Stimulated activated CD4-positive, alpha-beta T cell treated with anti-CD3 and anti-CD28 coated beads, Interleukin-12 subunit alpha, Interleukin-12 subunit beta, amount 100 ng/mL, for 24 hours (primary cell): ENCODE results near the gene CLEC5A.
"Not testable (repeated sequence)": the region's sequence is repeated elsewhere in the genome, so short reads cannot be mapped to it uniquely, and the experiment has no call there.

ENCODE experiments used
- DNase-seq, 2 experiments: peaks; one replicate each; pipeline ENCODE4 v3.0.0-alpha.2; 2020; ENCODE audit warnings: low read depth in 2 of 2

The CLEC5A gene

DNA sequence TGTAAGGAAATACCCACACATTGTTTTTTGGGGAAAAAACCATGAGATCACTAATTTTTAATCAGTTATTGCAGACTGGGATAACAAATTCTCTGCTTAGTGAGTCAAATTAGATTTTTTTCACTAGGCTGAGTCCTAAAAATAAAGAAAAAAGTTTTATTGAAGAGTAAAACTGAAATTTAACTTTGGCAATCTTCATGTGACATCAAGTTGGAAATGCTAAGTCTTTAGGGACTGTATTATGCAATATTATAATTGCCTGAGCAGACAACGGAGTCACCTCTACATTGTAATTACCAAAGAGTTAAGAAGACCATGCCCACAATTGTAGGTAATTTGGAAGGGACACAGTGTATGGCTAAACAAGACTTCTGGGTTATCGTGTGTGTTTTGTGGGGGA, 2.2 kb upstream of the CLEC5A start:
- DNase-seq = no peak

DNA sequence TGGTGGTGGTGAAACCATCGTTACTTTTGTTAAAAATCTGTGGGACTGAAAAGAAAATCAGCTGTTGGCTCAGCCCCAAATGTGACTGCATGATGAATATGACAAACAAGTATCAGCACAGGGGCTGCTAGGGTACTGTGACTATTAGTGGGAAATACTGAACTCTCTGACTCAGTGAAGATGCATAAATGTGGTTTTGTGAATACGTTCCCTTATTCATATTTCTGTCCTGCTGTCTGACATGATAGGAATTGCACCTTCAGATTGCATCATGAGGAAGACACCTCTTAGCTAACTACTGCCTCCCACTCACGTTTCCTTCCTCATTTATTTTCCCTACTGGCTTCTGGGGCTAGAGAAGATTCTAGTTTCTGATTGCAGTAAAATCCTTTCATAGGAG, 1.4 kb downstream of the CLEC5A start:
- DNase-seq = no peak

DNA sequence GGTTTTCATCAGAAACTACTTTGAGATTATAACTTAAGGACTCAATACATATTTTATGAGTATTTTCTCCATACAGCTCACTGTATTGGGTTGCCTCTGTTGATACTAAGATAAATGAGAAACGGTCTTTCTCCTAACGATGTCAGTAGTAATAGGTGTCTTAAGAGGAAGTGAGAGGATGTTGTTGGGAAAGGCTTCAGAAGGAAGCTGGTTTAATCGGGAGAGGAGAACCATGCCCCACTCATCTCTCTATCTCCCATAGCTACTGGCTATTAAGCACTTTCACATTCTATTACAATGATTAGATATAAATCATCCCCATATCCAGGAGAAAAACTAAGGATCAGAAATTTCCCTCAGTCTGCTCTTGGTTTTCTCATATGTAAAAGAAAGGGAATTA, 2.0 kb downstream of the CLEC5A start:
- DNase-seq = no peak

DNA sequence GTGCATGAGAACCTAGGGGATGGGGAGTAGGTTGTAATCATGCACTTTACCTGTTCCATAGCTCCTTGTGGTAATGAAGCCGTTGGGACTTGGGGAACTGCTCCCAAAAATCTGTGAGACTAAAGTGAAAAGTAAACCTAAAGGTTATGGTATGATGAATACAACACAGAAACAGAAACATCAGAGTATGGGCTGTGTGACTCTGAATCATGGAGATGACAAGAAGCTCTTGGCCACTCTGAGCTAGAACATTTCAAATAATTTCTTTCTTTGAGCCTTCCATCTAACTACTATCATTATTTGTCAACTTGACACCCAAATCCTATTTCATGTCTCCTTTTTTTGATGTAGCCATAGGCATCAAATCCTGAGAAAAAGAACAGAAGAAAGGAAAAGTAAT, 2.9 kb downstream of the CLEC5A start:
- DNase-seq = no peak

DNA sequence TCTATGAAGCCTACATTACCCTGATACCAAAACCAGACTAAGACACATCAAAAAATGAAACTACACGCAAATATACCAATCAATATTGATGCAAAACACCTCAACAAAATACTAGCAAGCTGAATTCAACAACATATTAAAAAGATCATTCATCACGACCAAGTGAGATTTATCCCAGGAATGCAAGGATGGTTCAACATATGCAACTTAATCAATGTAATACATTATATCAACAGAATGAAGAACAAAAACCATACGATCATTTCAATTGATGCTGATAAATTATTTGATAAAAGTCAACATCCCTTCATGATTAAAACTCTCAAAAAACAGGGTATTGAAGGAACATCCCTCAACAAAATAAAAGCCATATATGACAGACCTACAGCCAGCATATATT, 5.7 kb downstream of the CLEC5A start:
- no peak for DNase-seq

DNA sequence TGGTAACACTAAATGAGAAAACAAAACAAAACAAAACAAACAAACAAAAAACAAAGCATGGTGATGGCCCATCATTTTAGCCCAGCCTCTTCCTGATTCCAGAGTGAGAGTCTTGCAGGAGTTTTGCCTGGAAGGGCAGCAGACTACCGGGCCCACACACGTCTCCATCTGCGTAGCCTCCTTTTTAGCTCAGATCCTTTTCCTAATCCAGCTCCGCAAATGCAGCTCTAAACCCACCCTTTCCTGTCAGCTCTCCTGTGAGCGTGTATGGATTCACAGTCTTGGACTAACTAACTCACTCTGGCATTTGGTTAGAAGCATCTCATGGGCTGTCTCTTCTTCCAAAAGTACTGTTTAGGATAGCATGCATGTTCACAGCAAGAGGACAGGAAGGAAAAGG, 16.6 kb downstream of the CLEC5A start:
- no peak for DNase-seq

DNA sequence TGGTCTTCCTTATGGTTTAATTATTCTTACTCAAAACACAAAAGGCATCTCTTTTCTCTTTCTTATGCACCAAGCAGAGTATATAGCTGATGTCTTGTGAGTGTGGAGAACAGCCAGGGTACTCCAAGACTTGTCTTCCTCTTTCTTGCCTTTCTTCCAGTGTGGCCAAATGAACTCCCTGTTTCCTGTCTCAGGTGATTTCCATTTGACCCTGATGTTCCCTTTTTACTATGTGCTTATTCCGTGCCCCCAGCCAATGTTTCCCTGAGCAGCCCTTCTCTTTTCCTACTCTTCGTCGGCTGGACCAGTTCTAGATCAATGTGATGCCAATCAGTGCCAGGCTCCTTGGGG, 18.0 kb downstream of the CLEC5A start:
- no peak for DNase-seq

DNA sequence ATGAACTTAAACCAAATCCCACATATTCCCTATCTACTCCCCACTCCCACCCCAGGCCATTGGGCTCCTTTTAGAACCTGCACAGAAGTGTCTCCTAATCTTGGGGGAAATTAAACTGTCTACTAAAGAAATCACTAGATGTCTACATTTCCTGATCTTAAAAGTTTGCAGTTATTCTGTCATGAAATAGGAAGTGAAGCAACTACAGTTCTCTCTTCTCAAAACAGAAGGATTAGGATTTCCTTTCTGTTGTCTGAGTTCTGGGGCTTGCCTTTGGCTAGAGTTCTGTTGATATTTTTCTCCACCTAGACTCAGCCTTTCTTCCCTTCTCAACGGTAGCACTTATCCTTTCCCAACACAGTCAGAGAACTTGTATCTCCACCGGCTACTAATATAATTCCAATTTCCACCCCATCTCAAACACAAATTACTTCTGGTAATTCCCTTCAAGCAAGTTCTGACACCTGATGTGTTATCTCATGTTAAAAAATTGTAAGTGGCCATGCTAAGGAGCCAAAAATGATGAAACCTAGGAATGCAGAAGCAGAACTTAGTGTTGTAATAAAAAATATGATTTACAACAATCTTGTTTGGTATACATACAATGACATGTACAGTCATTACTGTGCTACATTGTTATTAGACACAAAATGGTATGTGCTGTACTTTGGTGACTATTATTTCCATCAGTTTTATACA, 18.5 kb downstream of the CLEC5A start:
- no peak for DNase-seq

DNA sequence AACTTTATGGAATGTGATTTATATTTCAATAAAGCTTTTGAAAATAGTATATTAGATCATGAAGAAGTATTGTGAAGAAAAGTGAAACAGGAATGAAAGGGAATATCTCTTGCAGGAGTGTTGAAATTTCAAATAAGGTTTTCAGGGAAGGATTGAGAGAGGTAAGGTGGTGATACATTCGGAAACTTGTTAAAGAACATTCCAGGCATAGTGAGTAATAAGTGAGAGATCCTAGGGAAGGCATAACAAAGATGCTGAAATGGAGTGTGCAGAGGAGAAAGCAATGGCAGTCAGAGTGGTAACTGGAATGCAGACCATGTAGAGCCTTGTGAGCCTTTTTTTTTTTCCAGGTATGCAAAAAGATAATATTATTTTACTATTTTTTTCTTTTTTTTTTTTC, 26.5 kb downstream of the CLEC5A start:
- no peak for DNase-seq

DNA sequence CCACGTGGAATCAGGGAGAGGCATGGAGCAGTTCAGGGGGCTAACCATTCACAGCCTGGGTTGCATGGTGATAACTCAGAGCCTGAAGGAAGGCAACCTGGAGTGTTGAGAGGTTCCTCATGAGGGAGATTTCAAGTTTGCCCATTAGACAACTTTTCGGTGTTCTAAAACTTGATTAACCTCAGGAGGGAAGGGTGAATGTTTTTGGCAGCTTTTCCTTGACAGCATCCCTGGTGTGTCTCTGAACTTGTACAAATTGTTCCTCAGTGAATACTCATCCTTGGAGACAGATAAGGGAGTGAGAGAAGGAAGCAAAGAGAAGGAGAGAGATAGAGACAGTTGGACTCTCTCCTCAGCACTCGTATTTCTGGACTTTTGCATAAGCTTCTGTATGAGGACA, 30.7 kb downstream of the CLEC5A start, which contains the start of gene OR9A4:
TSS of gene OR9A4 (plus strand) at position 301 of the 400 bp plus-strand sequence. CDS start 2,477 bp downstream, outside the sequence.
- no peak for DNase-seq

DNA sequence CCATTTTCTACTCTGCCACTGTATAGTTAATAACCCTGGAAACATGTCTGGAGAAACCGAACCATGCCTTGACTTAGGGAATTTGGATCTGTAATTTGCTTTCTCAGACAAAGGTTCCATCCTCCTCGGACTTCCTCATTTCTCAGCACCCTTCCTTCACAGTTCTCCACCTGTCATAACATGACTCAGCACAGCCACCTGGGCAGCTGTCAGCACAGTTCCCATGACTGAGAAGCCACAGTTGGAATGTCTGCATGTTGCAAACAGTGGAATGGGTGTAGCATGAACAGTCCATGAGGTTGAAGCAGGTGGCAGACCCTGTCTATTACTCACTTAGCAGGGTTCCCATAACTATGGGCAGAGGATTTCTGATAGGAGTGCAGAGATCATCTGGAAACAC, 31.2 kb downstream of the CLEC5A start:
- no peak for DNase-seq

DNA sequence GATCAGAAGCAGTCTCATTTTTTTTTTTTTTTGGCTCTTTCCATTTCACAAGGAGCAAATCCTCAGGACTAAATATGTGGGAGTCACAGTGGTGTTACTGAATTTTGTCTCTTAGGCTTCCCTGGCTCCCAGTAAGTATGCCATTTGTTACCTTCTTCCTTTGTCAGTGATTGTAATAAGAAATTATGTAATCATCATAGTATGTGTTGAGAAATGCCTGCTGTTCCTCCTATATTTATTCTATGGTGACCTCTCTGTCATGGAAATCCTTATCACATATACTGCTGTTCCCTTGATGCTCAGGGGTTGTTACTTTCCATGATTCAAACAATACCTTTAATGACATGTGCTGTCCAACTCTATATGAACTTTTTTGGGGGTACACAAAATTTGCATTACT, 35.4 kb downstream of the CLEC5A start:
- no peak for DNase-seq

DNA sequence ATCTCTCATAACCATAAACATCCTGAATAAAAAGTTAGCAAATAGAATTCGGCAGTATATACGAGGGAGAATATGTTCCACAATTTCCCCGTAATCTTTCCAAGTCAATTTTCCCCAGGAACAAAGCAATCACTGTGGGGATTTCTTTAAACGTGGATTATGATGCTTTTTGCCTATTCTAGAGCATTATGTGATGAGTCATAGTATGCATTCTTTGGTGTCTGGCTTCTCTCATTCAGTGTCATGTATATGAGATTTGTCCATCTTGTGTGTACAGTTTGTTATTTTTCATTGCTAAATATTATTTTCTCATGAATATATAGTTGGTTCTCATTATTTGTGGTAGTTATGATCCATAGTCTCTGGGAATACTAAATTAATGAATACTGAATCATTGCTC, 40.5 kb downstream of the CLEC5A start:
- DNase-seq = no peak

DNA sequence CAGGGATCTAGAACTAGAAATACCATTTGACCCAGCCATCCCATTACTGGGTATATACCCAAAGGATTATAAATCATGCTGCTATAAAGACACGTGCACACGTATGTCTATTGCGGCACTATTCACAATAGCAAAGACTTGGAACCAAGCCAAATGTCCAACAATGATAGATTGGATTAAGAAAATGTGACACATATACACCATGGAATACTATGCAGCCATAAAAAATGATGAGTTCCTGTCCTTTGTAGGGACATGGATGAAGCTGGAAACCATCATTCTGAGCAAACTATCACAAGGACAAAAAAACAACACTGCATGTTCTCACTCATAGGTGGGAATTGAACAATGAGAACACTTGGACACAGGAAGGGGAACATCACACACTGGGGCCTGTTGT, 47.4 kb downstream of the CLEC5A start:
- DNase-seq = not testable (repeated sequence)

DNA sequence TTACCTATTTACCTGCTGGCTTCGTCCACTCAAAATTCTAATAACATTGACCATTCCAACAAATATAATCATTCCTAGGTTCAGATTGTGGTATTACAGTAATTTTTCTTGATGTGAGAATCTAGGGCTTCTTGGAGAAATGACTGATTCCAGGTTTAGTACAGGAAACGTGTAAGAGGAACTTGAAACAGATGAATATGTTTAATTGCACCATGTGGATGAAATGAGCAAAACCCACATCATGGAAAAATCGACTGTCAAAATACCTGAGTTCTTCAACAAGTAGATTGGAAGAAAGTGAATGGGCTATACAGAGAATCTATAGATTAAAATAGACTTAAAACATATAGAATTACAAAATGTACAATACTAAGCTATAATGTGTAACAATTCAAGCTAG, 55.4 kb downstream of the CLEC5A start:
- no peak for DNase-seq

DNA sequence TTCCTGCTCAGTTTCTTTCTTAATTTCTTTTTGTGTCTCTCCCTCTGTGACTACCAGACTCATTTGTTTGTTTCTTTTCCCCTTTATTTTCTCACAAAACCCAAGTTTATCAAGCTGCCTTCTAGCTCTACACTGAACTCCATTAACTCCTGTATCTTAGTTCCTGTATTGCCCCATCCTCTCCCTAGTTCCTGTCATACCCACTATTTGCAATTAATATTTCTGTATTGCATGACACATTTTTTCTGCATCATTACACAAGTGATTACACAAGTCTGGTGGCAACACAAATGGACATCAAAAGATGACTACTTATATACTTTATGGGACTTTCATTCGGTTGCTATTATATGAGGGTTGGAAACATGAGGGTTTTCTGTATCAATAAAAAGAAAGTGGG, 57.5 kb downstream of the CLEC5A start:
- no peak for DNase-seq

DNA sequence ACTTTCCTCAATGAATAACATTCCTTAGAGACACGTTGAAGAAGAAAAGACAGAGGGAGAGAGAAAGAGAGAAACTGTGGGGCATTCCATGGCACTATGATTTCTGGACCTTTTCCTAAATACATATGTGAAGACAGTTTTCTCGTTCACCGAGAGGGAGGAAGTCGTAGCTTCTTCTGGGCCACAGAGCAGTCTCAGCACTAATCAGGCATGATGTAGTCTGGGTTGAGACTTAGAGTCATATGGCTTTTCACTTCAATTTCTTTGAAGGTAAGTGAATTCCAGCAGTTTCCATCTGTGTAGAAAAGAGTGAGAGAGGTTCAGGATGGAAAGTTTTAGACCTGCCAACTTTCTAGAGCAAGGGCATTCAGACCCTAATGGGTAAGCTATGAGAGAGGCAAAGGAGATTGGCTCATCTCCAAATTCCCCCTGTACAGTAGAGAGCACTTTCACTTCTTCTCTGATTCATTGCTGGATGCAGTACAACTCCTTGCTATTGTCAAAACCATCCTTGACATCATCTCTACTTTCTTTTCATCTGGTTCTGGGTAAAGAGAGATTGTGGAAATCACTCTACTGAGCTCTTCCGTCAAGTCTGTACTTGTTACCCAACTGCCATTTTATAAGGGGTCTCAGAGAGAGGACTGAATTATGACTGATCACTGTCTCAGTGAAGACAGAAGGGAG, 62.1 kb downstream of the CLEC5A start:
- DNase-seq = no peak

DNA sequence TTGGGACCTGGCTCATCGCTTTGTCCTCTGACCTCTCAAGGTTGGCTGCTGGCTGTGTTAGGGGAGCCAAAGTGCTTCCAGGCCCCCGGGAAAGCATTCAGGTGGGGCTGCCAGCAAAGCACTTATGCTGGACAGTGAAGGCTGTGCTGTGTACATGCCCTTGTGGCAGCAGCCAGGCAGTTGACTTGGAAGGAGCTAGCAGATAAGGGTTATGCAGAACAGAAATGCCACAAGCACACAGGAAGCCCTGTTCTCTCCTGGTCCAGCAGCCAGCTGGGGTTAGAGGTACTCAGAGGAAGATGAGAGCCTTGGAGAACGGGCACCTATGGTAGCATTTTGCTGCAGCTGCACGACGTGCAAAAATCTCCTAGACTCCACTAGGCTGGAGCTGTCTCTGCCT, 65.8 kb downstream of the CLEC5A start:
- no peak for DNase-seq

DNA sequence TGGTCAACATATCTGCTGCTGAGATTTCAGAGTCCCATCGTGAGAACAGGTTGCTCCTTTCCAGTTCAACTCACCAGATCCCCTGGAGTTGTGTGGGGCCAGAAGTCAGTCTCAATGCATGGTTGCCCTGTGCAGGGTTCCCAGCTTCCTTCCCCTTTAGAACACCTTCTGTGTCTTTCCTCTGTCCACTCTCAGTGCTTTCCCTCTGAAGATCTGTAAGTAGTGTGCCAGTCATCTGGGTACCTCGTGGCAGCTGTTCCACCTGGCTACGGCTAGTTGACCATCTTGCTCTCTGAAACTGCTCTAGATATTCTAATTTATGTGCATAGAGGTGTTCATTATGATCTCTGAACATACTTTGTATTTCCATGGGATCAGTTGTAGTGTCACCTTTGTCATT, 69.4 kb downstream of the CLEC5A start:
- DNase-seq = no peak
